Measurements from ENCODE around the gene PTPN22.

DNA sequence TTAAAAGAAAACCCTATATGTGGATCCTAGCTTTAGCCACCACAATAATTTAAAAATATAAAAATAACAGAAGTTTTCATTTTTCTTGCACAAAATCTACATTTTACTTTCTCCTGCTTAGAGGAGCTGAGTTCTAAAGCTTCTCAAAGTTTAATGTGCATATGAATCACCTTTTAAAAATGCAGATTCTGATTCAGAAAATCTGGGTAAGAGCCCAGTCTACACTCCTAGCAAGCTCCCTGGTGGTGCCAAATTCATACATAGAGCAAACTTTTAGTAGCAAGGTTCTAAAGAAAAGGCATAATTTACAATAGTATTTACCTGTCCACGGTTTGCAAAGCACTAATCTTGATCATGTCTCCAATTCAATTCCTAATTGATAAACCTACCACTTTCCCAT is 78.5 kb downstream of the PTPN22 start:
- TF ChIP-seq, protein P1, sequence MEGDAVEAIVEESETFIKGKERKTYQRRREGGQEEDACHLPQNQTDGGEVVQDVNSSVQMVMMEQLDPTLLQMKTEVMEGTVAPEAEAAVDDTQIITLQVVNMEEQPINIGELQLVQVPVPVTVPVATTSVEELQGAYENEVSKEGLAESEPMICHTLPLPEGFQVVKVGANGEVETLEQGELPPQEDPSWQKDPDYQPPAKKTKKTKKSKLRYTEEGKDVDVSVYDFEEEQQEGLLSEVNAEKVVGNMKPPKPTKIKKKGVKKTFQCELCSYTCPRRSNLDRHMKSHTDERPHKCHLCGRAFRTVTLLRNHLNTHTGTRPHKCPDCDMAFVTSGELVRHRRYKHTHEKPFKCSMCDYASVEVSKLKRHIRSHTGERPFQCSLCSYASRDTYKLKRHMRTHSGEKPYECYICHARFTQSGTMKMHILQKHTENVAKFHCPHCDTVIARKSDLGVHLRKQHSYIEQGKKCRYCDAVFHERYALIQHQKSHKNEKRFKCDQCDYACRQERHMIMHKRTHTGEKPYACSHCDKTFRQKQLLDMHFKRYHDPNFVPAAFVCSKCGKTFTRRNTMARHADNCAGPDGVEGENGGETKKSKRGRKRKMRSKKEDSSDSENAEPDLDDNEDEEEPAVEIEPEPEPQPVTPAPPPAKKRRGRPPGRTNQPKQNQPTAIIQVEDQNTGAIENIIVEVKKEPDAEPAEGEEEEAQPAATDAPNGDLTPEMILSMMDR (IDR thresholded peaks at IDR 0.05) = no peak
- no peak for TF ChIP-seq POLR2A (IDR thresholded peaks at IDR 0.05)
